Measurements from ENCODE around the gene DOK7. TPM values are rescaled to one million over a fixed set of nuclear protein-coding genes. Genes with fewer than 3 reads are reported as not detected.

The DOK7 gene
- polyA plus RNA-seq, 4 donors: 0.28 to 7.5 (median 0.81) TPM; not detected in 1

DNA sequence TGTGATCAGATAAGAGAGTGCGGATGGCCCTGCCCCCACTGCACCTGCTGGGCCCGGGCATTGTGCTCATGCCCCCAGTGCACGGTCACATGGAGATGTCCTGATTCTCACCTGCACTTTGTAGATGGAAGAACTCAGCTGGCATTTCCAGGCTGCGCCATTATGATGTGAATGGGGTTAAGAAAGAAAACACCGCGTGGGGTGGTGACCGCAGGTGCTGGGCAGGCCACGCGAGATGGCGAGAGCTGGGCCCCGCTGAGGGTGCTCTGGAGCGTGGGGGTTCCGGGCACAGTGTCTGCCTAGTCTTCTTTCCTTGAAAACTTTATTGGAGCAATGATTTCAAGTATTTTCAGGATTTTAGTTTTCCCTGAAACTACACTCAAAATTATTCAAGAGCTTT lies 39.2 kb upstream of the DOK7 start:
- no peak for FAIRE-seq
- Histone ChIP-seq H3K4me3 (ENCODE audit: low read depth in 1 of 3, low read length in 3 of 3) (no peak overlapping the region), H3K27me3 (ENCODE audit: control insufficient read depth in 3 of 3, insufficient read depth in 3 of 3, low read length in 3 of 3) (no peaks in the 10 kb centered on the region), H3K27ac (ENCODE audit: low read depth in 1 of 3, low read length in 2 of 3) (no peak overlapping the region), H3K9me3 (ENCODE audit: control insufficient read depth in 2 of 2, insufficient read depth in 1 of 2, low read depth in 1 of 2, low read length in 1 of 2) (no peaks in the 10 kb centered on the region), H3K4me1 (ENCODE audit: control insufficient read depth in 3 of 3, insufficient read depth in 2 of 3, low read depth in 1 of 3, low read length in 2 of 3) (no peaks in the 10 kb centered on the region), H3K36me3 (ENCODE audit: control insufficient read depth in 3 of 3, insufficient read depth in 2 of 3, low read depth in 1 of 3, low read length in 3 of 3) (peaks cover 0 to 79% (median 4%) of the 10 kb centered on the region in 3 donors)
- WGBS, 3 donors: 90 to 94% (median 93%) methylated on average over 13 of the region's 13 CpGs
- no peak for DNase-seq

- H3K4me1 ChIP-seq (ENCODE audit: control insufficient read depth in 3 of 3, insufficient read depth in 2 of 3, low read depth in 1 of 3, low read length in 2 of 3): no peaks in the 10 kb centered on the region
- no peak overlapping the region for H3K4me3 ChIP-seq (ENCODE audit: low read depth in 1 of 3, low read length in 3 of 3)
- 93 to 96% (median 93%) methylated on average over 20 of the region's 20 CpGs for WGBS, 3 donors
- H3K27me3 ChIP-seq (ENCODE audit: control insufficient read depth in 3 of 3, insufficient read depth in 3 of 3, low read length in 3 of 3): no peaks in the 10 kb centered on the region
- no peak for DNase-seq
- H3K27ac ChIP-seq (ENCODE audit: low read depth in 1 of 3, low read length in 2 of 3): no peak overlapping the region
- no peak for FAIRE-seq
- H3K9me3 ChIP-seq (ENCODE audit: control insufficient read depth in 2 of 2, insufficient read depth in 1 of 2, low read depth in 1 of 2, low read length in 1 of 2): no peaks in the 10 kb centered on the region
- peaks cover 0 to 83% (median 4%) of the 10 kb centered on the region in 3 donors for H3K36me3 ChIP-seq (ENCODE audit: control insufficient read depth in 3 of 3, insufficient read depth in 2 of 3, low read depth in 1 of 3, low read length in 3 of 3)
Measured at GRCh38 chr4:3424522-3425095, 38.5 kb upstream of the DOK7 start.

GRCh38 chr4:3426465-3427133 lies 36.5 kb upstream of the DOK7 start:
- H3K36me3 ChIP-seq (ENCODE audit: control insufficient read depth in 3 of 3, insufficient read depth in 2 of 3, low read depth in 1 of 3, low read length in 3 of 3): peaks cover 3 to 84% (median 3%) of the 10 kb centered on the region in 3 donors
- no peak overlapping the region for H3K4me3 ChIP-seq (ENCODE audit: low read depth in 1 of 3, low read length in 3 of 3)
- H3K27me3 ChIP-seq (ENCODE audit: control insufficient read depth in 3 of 3, insufficient read depth in 3 of 3, low read length in 3 of 3): no peaks in the 10 kb centered on the region
- DNase-seq (no peak), FAIRE-seq (no peak)
- no peak overlapping the region for H3K27ac ChIP-seq (ENCODE audit: low read depth in 1 of 3, low read length in 2 of 3)
- H3K9me3 ChIP-seq (ENCODE audit: control insufficient read depth in 2 of 2, insufficient read depth in 1 of 2, low read depth in 1 of 2, low read length in 1 of 2): no peaks in the 10 kb centered on the region
- H3K4me1 ChIP-seq (ENCODE audit: control insufficient read depth in 3 of 3, insufficient read depth in 2 of 3, low read depth in 1 of 3, low read length in 2 of 3): no peaks in the 10 kb centered on the region
- 79 to 85% (median 82%) methylated on average over 24 of the region's 24 CpGs for WGBS, 3 donors

GRCh38 chr4:3427134-3427476 lies 36.0 kb upstream of the DOK7 start:
- H3K36me3 ChIP-seq (ENCODE audit: control insufficient read depth in 3 of 3, insufficient read depth in 2 of 3, low read depth in 1 of 3, low read length in 3 of 3): peaks cover 3 to 81% (median 3%) of the 10 kb centered on the region in 3 donors

GRCh38 chr4:3427706-3428446 lies 35.2 kb upstream of the DOK7 start:
- no peak for DNase-seq
- peaks cover 3 to 80% (median 3%) of the 10 kb centered on the region in 3 donors for H3K36me3 ChIP-seq (ENCODE audit: control insufficient read depth in 3 of 3, insufficient read depth in 2 of 3, low read depth in 1 of 3, low read length in 3 of 3)
- WGBS, 3 donors: 89 to 92% (median 92%) methylated on average over 17 of the region's 17 CpGs
- no peak overlapping the region for H3K4me3 ChIP-seq (ENCODE audit: low read depth in 1 of 3, low read length in 3 of 3)
- no peak for FAIRE-seq
- H3K27me3 ChIP-seq (ENCODE audit: control insufficient read depth in 3 of 3, insufficient read depth in 3 of 3, low read length in 3 of 3): no peaks in the 10 kb centered on the region
- no peaks in the 10 kb centered on the region for H3K4me1 ChIP-seq (ENCODE audit: control insufficient read depth in 3 of 3, insufficient read depth in 2 of 3, low read depth in 1 of 3, low read length in 2 of 3)
- no peak overlapping the region for H3K27ac ChIP-seq (ENCODE audit: low read depth in 1 of 3, low read length in 2 of 3)
- H3K9me3 ChIP-seq (ENCODE audit: control insufficient read depth in 2 of 2, insufficient read depth in 1 of 2, low read depth in 1 of 2, low read length in 1 of 2): no peaks in the 10 kb centered on the region

More at GRCh38 chr4:3427134-3427476, 36.0 kb upstream of the DOK7 start:
- WGBS, 3 donors: 92 to 95% (median 93%) methylated on average over 9 of the region's 9 CpGs
- no peaks in the 10 kb centered on the region for H3K9me3 ChIP-seq (ENCODE audit: control insufficient read depth in 2 of 2, insufficient read depth in 1 of 2, low read depth in 1 of 2, low read length in 1 of 2)
- H3K27ac ChIP-seq (ENCODE audit: low read depth in 1 of 3, low read length in 2 of 3): no peak overlapping the region
- H3K27me3 ChIP-seq (ENCODE audit: control insufficient read depth in 3 of 3, insufficient read depth in 3 of 3, low read length in 3 of 3): no peaks in the 10 kb centered on the region
- DNase-seq: no peak
- H3K4me3 ChIP-seq (ENCODE audit: low read depth in 1 of 3, low read length in 3 of 3): no peak overlapping the region
- no peaks in the 10 kb centered on the region for H3K4me1 ChIP-seq (ENCODE audit: control insufficient read depth in 3 of 3, insufficient read depth in 2 of 3, low read depth in 1 of 3, low read length in 2 of 3)
- no peak for FAIRE-seq

GRCh38 chr4:3429651-3430050 lies 33.5 kb upstream of the DOK7 start:
- DNase-seq (no peak), FAIRE-seq (no peak)
- 86 to 93% (median 90%) methylated on average over 12 of the region's 12 CpGs for WGBS, 3 donors
- H3K4me3 ChIP-seq (ENCODE audit: low read depth in 1 of 3, low read length in 3 of 3): no peak overlapping the region
- peaks cover 3 to 69% (median 3%) of the 10 kb centered on the region in 3 donors for H3K36me3 ChIP-seq (ENCODE audit: control insufficient read depth in 3 of 3, insufficient read depth in 2 of 3, low read depth in 1 of 3, low read length in 3 of 3)
- no peaks in the 10 kb centered on the region for H3K27me3 ChIP-seq (ENCODE audit: control insufficient read depth in 3 of 3, insufficient read depth in 3 of 3, low read length in 3 of 3)
- H3K27ac ChIP-seq (ENCODE audit: low read depth in 1 of 3, low read length in 2 of 3): no peak overlapping the region
- no peaks in the 10 kb centered on the region for H3K9me3 ChIP-seq (ENCODE audit: control insufficient read depth in 2 of 2, insufficient read depth in 1 of 2, low read depth in 1 of 2, low read length in 1 of 2)
- no peaks in the 10 kb centered on the region for H3K4me1 ChIP-seq (ENCODE audit: control insufficient read depth in 3 of 3, insufficient read depth in 2 of 3, low read depth in 1 of 3, low read length in 2 of 3)

- WGBS, 3 donors: 80 to 83% (median 83%) methylated on average over 15 to 21 of the region's 21 CpGs
- H3K27ac ChIP-seq (ENCODE audit: low read depth in 1 of 3, low read length in 2 of 3): no peak overlapping the region
- DNase-seq: no peak
- no peak overlapping the region for H3K4me3 ChIP-seq (ENCODE audit: low read depth in 1 of 3, low read length in 3 of 3)
- peaks cover 3 to 62% (median 3%) of the 10 kb centered on the region in 3 donors for H3K36me3 ChIP-seq (ENCODE audit: control insufficient read depth in 3 of 3, insufficient read depth in 2 of 3, low read depth in 1 of 3, low read length in 3 of 3)
- no peak for FAIRE-seq
- H3K4me1 ChIP-seq (ENCODE audit: control insufficient read depth in 3 of 3, insufficient read depth in 2 of 3, low read depth in 1 of 3, low read length in 2 of 3): no peaks in the 10 kb centered on the region
- H3K27me3 ChIP-seq (ENCODE audit: control insufficient read depth in 3 of 3, insufficient read depth in 3 of 3, low read length in 3 of 3): no peaks in the 10 kb centered on the region
- H3K9me3 ChIP-seq (ENCODE audit: control insufficient read depth in 2 of 2, insufficient read depth in 1 of 2, low read depth in 1 of 2, low read length in 1 of 2): no peaks in the 10 kb centered on the region
Measured at GRCh38 chr4:3430524-3430923, 32.6 kb upstream of the DOK7 start.

DNA sequence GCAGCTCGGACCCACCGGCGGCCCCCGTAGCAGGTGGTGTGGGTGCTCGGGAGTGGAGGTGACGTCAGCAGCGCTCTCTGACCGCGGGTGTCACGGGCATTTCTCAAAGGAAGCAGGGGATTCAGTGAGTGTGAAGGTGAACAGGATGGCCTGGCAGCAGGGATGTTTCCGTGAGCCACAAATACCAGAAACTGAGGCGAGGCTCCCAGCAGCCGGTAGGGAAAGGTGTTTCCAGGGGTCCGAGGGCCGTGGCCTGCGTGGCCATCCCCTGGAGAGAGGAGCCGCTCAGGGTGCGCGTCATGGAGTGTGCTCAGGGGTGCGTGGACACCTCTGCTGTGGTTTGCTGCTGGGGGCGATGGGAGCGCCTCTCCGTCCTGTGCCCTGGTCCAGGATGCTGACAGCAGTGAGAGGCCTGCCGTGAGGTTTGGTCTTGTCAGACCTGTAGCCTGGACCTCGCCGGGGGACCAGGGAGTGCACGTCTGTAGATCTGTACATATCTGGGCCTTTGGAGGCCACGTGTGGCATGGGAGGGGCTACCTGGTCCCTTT lies 31.6 kb upstream of the DOK7 start:
- Histone ChIP-seq H3K9me3 (ENCODE audit: control insufficient read depth in 2 of 2, insufficient read depth in 1 of 2, low read depth in 1 of 2, low read length in 1 of 2) (no peaks in the 10 kb centered on the region), H3K27me3 (ENCODE audit: control insufficient read depth in 3 of 3, insufficient read depth in 3 of 3, low read length in 3 of 3) (no peaks in the 10 kb centered on the region), H3K27ac (ENCODE audit: low read depth in 1 of 3, low read length in 2 of 3) (no peak overlapping the region), H3K4me3 (ENCODE audit: low read depth in 1 of 3, low read length in 3 of 3) (no peak overlapping the region), H3K36me3 (ENCODE audit: control insufficient read depth in 3 of 3, insufficient read depth in 2 of 3, low read depth in 1 of 3, low read length in 3 of 3) (peaks cover 3 to 58% (median 3%) of the 10 kb centered on the region in 3 donors), H3K4me1 (ENCODE audit: control insufficient read depth in 3 of 3, insufficient read depth in 2 of 3, low read depth in 1 of 3, low read length in 2 of 3) (no peaks in the 10 kb centered on the region)
- FAIRE-seq: no peak
- DNase-seq: no peak
- WGBS, 3 donors: 88 to 91% (median 90%) methylated on average over 28 of the region's 28 CpGs

All from small intestine (tissue), 7 donors.